WTC11 (cell line): Measurements from ENCODE around the gene PKP3.

Experiments used
- CREB1 ChIP-seq: sonication (generic); formaldehyde crosslinking; IDR thresholded peaks from 2 replicates; pipeline ENCODE4 v1.8.0; 2023; ENCODE audit warnings: mild to moderate bottlenecking, missing genetic modification reagents
- JAZF1 ChIP-seq: fragments of 250-450 bp; sonication (Bioruptor Pico); IDR thresholded peaks from 2 replicates; pipeline ENCODE4 v1.9.0; 2021; ENCODE audit warnings: moderate library complexity, mild to moderate bottlenecking, inconsistent platforms
- TF ChIP-seq, protein P1 (sequence below): fragments of 200-600 bp; IDR thresholded peaks from 2 replicates; pipeline ENCODE4 v1.8.0; 2022; ENCODE audit warnings: antibody characterized with exemption
- TF ChIP-seq, protein P2 (sequence below): sonication (generic); formaldehyde crosslinking; IDR thresholded peaks from 2 replicates; pipeline ENCODE4 v1.8.0; 2022; ENCODE audit warnings: mild to moderate bottlenecking, missing genetic modification reagents
- TF ChIP-seq, protein P3 (sequence below): sonication (generic); formaldehyde crosslinking; IDR thresholded peaks from 2 replicates; pipeline ENCODE4 v1.8.1; 2022; ENCODE audit warnings: missing genetic modification reagents, borderline replicate concordance

DNA sequence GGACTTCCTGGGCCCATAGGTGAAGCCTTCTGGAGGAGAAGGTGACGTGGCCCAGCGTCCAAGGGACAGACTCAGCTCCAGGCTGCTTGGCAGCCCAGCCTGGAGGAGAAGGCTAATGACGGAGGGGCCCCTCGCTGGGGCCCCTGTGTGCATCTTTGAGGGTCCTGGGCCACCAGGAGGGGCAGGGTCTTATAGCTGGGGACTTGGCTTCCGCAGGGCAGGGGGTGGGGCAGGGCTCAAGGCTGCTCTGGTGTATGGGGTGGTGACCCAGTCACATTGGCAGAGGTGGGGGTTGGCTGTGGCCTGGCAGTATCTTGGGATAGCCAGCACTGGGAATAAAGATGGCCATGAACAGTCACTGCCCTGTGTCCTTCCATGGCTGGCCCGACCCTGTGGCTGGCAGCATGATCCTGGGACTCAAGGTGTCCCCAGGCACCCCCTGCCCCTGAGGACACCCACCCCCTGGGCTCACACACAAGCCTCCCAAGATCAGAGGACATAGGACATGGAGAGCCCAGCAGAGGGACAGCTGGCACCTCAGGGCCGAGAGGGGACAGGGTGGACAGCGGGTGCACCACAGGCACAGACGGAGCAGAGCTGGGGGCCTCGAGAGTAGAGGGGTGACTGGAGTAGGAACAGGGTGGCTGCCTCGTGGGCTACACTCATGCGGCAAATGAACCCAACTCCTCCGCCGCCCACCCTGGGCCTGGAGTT is 10.7 kb downstream of the PKP3 start:
- TF ChIP-seq, protein P1, sequence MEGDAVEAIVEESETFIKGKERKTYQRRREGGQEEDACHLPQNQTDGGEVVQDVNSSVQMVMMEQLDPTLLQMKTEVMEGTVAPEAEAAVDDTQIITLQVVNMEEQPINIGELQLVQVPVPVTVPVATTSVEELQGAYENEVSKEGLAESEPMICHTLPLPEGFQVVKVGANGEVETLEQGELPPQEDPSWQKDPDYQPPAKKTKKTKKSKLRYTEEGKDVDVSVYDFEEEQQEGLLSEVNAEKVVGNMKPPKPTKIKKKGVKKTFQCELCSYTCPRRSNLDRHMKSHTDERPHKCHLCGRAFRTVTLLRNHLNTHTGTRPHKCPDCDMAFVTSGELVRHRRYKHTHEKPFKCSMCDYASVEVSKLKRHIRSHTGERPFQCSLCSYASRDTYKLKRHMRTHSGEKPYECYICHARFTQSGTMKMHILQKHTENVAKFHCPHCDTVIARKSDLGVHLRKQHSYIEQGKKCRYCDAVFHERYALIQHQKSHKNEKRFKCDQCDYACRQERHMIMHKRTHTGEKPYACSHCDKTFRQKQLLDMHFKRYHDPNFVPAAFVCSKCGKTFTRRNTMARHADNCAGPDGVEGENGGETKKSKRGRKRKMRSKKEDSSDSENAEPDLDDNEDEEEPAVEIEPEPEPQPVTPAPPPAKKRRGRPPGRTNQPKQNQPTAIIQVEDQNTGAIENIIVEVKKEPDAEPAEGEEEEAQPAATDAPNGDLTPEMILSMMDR: no peak
- TF ChIP-seq CREB1 (CRISPR knock-in tag) (no peak), JAZF1 (CRISPR knock-in tag) (no peak)
- TF ChIP-seq, protein P2, sequence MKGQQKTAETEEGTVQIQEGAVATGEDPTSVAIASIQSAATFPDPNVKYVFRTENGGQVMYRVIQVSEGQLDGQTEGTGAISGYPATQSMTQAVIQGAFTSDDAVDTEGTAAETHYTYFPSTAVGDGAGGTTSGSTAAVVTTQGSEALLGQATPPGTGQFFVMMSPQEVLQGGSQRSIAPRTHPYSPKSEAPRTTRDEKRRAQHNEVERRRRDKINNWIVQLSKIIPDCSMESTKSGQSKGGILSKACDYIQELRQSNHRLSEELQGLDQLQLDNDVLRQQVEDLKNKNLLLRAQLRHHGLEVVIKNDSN (CRISPR knock-in tag): no peak
- TF ChIP-seq, protein P3, sequence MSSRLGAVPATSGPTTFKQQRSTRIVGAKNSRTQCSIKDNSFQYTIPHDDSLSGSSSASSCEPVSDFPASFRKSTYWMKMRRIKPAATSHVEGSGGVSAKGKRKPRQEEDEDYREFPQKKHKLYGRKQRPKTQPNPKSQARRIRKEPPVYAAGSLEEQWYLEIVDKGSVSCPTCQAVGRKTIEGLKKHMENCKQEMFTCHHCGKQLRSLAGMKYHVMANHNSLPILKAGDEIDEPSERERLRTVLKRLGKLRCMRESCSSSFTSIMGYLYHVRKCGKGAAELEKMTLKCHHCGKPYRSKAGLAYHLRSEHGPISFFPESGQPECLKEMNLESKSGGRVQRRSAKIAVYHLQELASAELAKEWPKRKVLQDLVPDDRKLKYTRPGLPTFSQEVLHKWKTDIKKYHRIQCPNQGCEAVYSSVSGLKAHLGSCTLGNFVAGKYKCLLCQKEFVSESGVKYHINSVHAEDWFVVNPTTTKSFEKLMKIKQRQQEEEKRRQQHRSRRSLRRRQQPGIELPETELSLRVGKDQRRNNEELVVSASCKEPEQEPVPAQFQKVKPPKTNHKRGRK: no peak
